T1000 (cell line): ENCODE results near the gene MTUS2.

Source experiments
- DNase-seq: peaks from one replicate; lab custom pipeline; 2025; ENCODE audit warnings: mixed read lengths; lab: John Stamatoyannopoulos, UW

Gene MTUS2

DNA sequence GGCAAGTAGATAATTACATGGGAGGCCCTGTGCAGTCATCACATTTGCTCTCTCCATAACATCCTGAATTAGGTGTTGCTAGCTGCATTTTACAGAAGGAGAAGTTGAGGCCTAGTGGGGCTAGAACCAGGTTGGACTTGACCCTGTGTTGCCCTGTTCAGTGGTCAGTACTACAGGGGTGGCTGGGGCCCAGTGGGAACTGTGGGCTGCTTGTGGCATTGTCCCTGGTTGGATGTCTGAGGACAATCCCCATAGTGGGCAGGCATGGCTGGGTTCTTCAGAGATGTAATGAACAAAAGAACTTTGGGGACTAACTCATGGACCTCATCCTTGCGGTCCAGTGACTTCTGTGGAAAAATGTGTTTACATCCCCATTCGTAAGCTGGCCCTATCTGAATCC is 38.9 kb downstream of the MTUS2 start:
- no peak for DNase-seq

GRCh38 chr13:28859717-28860116 is 39.6 kb downstream of the MTUS2 start:
- no peak for DNase-seq

DNA sequence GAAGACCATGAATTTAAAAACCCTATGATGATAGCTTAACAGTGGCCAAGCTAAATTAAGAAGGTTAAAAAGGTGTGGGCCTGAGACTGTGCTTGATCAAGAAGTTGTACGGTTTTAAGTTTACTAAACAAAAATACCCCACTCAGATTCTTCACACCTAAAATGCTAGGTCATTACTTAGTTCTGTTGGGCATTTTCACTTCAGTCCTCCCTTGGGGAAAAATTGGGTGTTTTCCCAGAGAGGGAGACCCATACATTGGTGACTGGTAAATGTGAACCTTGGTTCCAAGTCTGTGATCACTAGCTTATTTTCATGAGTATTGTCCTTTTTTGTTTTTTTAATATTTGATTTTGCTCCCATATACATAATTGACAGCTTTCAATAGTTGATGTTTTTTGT is 44.4 kb downstream of the MTUS2 start:
- DNase-seq = no peak

DNA sequence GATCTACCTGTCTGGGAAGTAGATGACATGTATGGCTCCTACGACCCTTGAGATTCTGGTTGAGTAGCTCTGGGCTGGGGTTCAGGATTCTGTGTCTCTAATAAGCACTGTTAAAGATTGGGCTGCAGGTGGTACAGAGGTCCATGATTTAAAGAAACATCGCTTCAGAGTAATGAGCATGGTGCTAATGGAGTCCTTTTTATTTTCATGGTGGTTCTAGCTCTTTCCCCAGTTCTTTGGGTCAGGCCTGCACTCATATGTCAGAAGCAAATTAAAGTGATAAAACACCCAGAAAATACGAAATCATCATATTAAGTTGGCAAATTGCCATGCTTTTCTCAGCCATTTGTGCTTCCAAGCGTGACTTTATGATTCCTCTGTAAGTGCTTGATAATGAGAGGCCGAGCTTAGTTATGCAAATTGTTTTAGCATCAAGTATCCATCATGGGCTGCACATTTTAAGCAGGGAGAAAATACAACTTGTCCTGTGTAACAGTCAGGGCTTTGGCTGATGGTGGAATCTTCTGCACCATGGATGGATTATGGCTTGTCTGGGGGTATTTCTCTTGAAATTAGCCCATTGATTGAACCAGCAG is 45.1 kb downstream of the MTUS2 start:
- no peak for DNase-seq

DNA sequence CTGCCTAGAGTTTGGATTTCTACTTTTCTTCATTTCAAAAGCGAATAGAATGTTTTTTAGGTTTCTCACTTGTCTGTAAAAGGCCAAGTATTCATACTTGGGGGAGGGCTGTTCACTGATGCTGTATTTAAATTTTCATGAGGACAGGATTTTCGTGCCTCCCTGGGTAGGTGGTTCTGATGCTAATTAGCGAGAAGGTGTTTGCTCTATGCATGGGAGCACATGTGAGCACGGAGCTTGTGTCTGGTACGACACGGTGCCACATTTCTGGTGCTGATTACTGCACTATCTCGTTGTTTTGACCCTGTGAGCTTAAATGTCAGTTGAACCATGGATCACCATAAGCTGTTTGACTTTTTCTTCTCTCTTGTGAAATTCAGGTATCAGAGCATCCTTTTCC is 45.8 kb downstream of the MTUS2 start:
- DNase-seq = no peak

DNA sequence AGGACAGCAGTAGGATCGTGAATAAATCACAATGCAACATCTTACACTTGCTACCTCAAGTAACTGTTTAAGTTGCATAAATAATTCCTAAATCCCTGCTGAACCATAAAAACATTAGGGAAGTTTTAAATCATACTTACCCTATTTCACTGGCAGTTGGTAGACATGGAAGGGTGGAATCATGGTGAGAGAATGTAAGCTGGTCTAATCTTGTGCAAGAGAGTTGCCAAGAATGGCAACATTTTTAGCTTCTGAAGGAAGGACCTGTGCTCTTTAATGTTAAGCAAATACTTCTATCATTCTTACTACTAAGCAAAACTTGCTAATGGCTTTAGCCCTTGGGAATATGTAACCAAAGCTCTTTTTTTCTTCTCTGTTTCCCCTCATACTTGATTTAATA is 46.8 kb downstream of the MTUS2 start:
- no peak for DNase-seq

GRCh38 chr13:28867564-28867963 is 47.4 kb downstream of the MTUS2 start:
- no peak for DNase-seq

- no peak for DNase-seq
Measured at GRCh38 chr13:28872427-28873176, 52.5 kb downstream of the MTUS2 start.

DNA sequence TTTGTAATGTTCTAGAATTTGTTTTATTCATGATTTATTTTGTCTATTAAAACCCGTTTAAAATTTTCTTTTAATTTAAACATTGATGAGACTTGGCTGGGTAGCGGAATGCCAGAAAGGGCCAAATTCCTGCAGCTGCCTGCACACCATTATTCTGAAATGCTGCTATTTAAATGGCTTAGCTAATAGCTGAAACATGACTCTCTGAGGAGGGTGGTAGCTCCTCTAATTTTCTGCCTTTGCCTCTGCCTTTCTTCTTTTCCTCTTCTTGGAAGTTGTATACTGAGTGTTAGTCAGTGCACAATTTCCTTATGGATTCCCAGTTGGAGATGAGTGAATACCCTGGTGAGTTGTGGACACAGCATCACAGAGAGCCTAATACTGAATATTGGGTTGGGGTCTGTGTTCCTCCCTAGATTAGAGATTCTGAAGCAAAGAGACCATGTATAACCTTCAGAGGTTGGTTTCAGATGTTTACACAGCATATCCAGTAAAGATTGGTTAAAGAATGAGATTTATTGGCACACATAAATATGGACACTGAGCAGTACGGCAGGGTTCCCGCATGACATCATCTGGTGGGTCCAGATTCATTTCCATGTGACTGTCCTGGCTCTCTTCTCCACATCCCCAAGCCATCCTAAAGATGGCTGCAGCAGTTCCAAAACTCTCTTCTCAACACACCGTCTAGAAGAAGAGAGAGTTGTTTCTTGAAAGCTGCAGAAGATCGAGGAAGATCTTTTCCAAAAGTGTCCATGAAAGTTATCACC is 55.9 kb downstream of the MTUS2 start:
- no peak for DNase-seq

DNA sequence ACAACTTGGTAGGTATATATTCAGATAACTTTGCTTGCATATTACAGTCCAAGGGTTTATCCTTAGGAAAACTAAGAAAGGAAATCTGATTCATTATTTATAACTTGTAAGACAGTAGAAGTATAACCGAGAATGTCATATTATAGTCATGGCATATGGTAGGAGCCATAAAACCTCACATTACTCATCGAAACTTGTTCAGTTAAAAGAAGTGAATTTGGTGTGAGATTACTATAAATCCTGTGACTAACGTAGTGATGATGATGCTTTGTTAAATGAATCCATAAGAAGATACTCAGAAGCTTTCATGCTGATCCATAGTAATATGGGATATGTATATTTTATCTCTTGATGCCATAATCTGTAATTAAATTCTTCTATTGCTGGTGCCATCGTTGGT is 57.3 kb downstream of the MTUS2 start:
- no peak for DNase-seq

DNA sequence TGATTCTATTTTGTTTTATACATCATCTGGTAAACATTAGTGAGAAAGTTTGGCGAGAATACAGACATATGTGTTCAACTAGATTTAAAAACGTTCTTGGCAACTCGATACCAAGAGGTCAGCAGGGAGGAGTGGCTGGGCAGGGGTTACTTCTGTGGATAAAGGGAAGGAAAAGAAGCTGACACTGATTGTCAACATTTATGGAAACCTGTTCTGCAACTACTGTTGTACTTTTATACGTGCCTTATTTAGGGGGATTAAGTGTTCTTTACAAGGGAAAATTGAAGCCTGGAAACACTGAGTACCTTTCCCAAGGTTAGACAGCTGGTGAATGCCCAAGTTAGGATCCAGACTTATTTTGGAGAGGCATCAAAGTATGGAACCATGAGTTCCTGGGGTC is 65.0 kb downstream of the MTUS2 start:
- no peak for DNase-seq

GRCh38 chr13:28889086-28889732 is 69.1 kb downstream of the MTUS2 start:
- DNase-seq = no peak

DNA sequence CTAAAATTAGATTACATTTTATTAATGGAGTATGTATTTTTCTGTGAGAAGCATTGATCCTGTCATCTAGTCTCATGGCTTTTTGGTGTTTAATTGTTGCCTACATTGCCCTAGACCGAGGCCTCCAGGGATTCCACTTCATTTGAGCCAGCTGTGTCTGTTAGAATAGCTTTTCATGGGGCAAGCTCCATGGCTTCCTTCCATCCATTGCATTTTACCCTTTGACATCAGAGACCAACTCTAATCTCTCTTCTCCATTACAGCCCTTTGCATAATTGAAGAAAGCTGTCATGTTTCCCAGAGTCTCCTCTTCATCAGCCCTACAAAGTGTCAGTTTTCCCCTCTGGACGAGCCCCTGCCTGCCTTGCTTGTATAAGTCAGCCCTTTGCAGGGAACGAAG is 70.6 kb downstream of the MTUS2 start:
- DNase-seq = no peak

GRCh38 chr13:28918030-28918429 is 97.9 kb downstream of the MTUS2 start:
- no peak for DNase-seq

DNA sequence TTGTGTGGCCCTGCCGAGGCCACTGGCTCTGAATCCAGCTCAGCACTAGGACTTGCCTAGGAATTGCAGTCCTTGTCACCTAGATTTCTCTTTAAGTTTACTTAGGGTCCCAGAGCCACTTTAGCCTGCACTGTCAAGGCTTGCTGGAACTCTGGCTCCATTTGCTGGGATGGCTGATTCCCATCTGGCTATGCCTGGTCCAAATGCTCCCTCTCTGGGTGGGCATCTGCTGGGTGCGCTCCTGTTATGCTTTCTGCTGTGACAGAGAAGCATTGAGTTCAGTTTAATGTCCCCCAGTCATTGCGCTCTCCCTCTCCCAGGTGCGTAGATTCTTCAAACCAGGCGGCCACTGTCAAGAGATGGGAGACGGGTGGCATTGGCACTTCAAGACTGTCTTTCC is 102.2 kb downstream of the MTUS2 start:
- no peak for DNase-seq

DNA sequence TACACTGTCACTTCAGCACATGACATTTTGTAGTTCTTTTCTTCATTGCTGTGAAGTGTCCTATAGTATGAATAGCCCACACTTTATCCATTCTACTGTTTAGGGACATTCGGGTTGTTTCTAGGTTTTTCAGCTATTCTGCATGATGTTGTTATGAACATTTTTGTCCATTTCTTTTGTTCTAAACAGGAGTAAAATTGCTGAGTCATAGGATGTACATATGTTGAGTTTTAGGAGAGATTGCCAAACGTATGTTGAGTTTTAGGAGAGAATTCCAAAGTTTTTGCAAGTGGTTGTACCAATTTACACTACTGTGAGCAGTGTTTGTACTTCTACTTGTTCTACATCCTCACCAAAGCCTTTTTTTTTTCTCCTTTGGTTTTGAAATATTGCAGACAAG is 115.0 kb downstream of the MTUS2 start:
- DNase-seq = no peak

- no peak for DNase-seq
Measured at GRCh38 chr13:28942906-28943305, 122.8 kb downstream of the MTUS2 start.

DNA sequence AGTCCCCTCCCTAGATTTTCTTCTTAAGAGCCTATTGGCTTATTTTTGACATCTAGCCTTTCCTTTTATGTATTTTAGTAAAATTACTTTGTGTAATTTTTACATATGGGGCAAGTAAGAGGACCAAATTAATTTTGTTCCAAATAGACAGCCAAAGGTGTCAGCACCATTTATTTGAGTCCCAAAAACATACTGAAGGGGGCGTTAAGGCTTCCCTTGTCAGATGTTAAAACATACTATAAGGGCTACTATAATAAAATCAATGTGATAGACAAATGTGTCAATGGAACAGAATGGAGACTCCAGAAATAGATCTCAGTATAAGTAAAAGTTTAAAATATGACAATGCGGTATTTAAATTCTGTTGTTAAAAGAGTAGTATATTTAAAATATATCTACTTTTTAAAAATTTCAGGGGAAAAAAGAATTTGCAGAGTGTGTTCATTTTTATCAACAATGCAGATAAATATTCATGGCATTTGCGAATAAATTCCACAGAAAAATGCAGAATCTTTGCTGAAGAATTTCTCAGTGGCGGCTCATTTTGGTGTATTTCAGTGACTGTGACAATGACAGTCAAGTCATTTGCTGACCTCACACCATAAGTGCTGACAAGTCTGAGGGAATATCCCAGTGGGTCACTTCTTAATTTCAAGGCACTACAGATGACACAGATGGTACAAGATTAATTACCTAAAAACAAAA is 133.7 kb downstream of the MTUS2 start:
- DNase-seq = no peak

DNA sequence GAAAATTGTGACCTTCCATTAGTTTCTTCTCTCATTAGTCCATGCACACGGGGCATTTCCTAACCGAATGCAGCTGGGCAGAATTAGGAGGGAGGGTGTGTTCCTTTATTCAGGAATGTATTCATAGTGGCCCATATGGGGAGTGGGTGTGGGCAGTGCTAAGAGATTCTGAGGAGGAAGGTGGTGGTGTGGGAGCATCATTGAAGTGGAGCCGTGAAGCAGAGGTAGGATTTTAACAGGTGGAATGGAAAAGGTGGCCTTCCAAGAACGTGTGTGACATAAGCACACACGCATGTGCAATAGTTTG is 134.2 kb downstream of the MTUS2 start:
- no peak for DNase-seq

- no peak for DNase-seq
Measured at GRCh38 chr13:28954810-28955209, 134.7 kb downstream of the MTUS2 start.

DNA sequence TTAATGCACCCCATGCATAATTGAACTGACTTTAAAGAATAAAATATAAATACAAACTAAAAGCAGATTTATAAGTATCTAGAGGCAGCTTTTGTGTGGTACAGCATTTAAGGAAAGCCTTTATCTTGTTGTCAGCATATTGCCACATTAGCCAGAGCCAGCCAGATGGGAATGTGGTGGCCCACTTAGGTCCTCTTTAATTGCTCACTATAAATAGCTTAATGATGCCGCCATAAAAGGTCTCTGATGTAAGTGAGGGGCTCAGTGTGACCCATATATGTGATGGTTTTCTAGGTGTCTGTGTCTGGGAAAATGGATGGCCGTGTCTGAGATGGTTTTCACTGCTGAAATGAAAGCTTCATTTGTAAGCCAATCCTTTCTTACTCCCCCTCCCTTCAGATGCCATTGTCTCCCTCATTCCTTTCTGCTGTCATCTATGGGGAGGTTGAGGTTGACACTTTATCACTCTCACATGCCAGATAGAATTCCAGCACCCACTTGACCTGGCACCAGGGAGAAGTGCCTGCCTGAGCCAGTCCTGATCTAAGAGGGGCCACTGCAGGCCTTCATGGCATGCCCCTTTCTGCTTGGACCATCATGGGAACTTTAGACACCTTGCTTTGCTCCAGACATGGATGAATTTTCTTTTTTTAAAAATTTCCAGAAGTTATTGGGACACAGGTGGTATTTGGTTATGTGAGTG is 135.3 kb downstream of the MTUS2 start:
- no peak for DNase-seq

GRCh38 chr13:28958018-28958417 is 137.9 kb downstream of the MTUS2 start:
- no peak for DNase-seq
